CD14-positive monocyte (primary cell): Measurements from ENCODE around the gene FCGBP. TPM values are rescaled to one million over a fixed set of nuclear protein-coding genes. Genes with fewer than 3 reads are reported as not detected.

Source experiments
- DNase-seq, 3 donors: peaks; one replicate each; pipeline ENCODE4 v3.0.0-alpha.2; 2011 to 2022
- H2AFZ ChIP-seq: 2 replicates; pipeline ENCODE4 v1.6.0; 2012; ENCODE audit warnings: mild to moderate bottlenecking, low read depth, low read length, inconsistent platforms; ENCODE audit not compliant: insufficient read depth, poor library complexity, severe bottlenecking
- H3K27ac ChIP-seq, 2 donors: 1 replicate in 1 of 2; 2 replicates in 1 of 2; pipeline ENCODE4 v1.5.1; 2012 to 2013; ENCODE audit warnings: low read length in 2 of 2, control low read depth in 1 of 2, inconsistent platforms in 1 of 2, low read depth in 1 of 2, mild to moderate bottlenecking in 1 of 2
- H3K27me3 ChIP-seq, 2 donors: one replicate each; pipeline versions ENCODE4 v1.6.0 to v1.6.1; 2011 to 2013; ENCODE audit warnings: low read length in 2 of 2; ENCODE audit not compliant: control insufficient read depth in 2 of 2, insufficient read depth in 2 of 2
- H3K36me3 ChIP-seq, 2 donors: replicated peaks in 1 of 2; 1 replicate in 1 of 2; 2 replicates in 1 of 2; pipeline versions ENCODE4 v1.5.1 to v1.6.1; 2012 to 2013; ENCODE audit warnings: low read length in 2 of 2, control low read depth in 1 of 2, inconsistent platforms in 1 of 2, mild to moderate bottlenecking in 1 of 2; ENCODE audit not compliant: insufficient read depth in 2 of 2, control insufficient read depth in 1 of 2
- H3K4me1 ChIP-seq, 2 donors: 1 replicate in 1 of 2; 2 replicates in 1 of 2; pipeline versions ENCODE4 v1.5.1 to v1.6.1; 2012 to 2013; ENCODE audit warnings: low read length in 2 of 2, control low read depth in 1 of 2, inconsistent platforms in 1 of 2, mild to moderate bottlenecking in 1 of 2, moderate library complexity in 1 of 2; ENCODE audit not compliant: insufficient read depth in 2 of 2, control insufficient read depth in 1 of 2
- H3K4me2 ChIP-seq: replicated peaks from 2 replicates; pipeline ENCODE3; 2012; ENCODE audit warnings: low read length, moderate library complexity, mild to moderate bottlenecking; ENCODE audit not compliant: poor library complexity, severe bottlenecking; ENCODE audit errors: extremely low read depth
- H3K4me3 ChIP-seq, 3 experiments: fragments of 200-600 bp in 1 of 3; sonication (generic) in 1 of 3; replicated peaks in 1 of 3; 1 replicate in 2 of 3; 2 replicates in 1 of 3; pipeline ENCODE4 v1.5.1; 2011 to 2013; ENCODE audit warnings: low read length in 3 of 3, mild to moderate bottlenecking in 3 of 3, control low read depth in 2 of 3, low read depth in 2 of 3, inconsistent platforms in 1 of 3, moderate library complexity in 1 of 3
- H3K79me2 ChIP-seq: 2 replicates; pipeline ENCODE4 v1.6.0; 2012; ENCODE audit warnings: mild to moderate bottlenecking, control low read depth, inconsistent platforms, low read length, moderate library complexity; ENCODE audit not compliant: insufficient read depth
- H3K9ac ChIP-seq: 2 replicates; pipeline ENCODE4 v1.6.0; 2017; ENCODE audit warnings: low read length, mild to moderate bottlenecking; ENCODE audit not compliant: insufficient read depth, poor library complexity, severe bottlenecking
- H3K9me3 ChIP-seq, 2 donors: replicated peaks in 1 of 2; 1 replicate in 1 of 2; 2 replicates in 1 of 2; pipeline versions ENCODE4 v1.5.1 to v1.6.1; 2012 to 2013; ENCODE audit warnings: low read length in 2 of 2, control low read depth in 1 of 2; ENCODE audit not compliant: control insufficient read depth in 1 of 2, insufficient read depth in 1 of 2
- H4K20me1 ChIP-seq: 2 replicates; pipeline ENCODE4 v1.6.0; 2012; ENCODE audit warnings: mild to moderate bottlenecking, low read length, control low read depth, moderate library complexity; ENCODE audit not compliant: insufficient read depth
- H3K27ac Mint-ChIP-seq, 7 donors: one replicate each; pipeline ENCODE4 v1.8.0; 2020; ENCODE audit warnings: mild to moderate bottlenecking in 7 of 7, mixed read lengths in 7 of 7, moderate library complexity in 6 of 7, inconsistent platforms in 2 of 7
- H3K27me3 Mint-ChIP-seq, 3 donors: one replicate each; pipeline ENCODE4 v1.8.0; 2021 to 2022; ENCODE audit warnings: low read depth in 3 of 3, mild to moderate bottlenecking in 3 of 3, mixed read lengths in 3 of 3, moderate library complexity in 3 of 3, inconsistent platforms in 1 of 3
- H3K36me3 Mint-ChIP-seq, 2 donors: one replicate each; pipeline ENCODE4 v1.8.0; 2020; ENCODE audit warnings: mixed read lengths in 2 of 2, inconsistent platforms in 1 of 2, mild to moderate bottlenecking in 1 of 2
- H3K4me1 Mint-ChIP-seq: one replicate; pipeline ENCODE4 v1.8.0; 2020; ENCODE audit warnings: mild to moderate bottlenecking, mixed read lengths
- H3K4me3 Mint-ChIP-seq, 2 donors: one replicate each; pipeline ENCODE4 v1.8.0; 2020; ENCODE audit warnings: mild to moderate bottlenecking in 2 of 2, mixed read lengths in 2 of 2, moderate library complexity in 1 of 2
- H3K9me3 Mint-ChIP-seq, 7 donors: one replicate each; pipeline ENCODE4 v1.8.0; 2020 to 2022; ENCODE audit warnings: mixed read lengths in 7 of 7, mild to moderate bottlenecking in 6 of 7, moderate library complexity in 6 of 7, inconsistent platforms in 2 of 7
- WGBS: methylation state at CpG from one replicate; pipeline ENCODE4 v1.1.5; 2013; ENCODE audit warnings: missing lambda C conversion rate; ENCODE audit not compliant: insufficient coverage; 5-methylcytosine and 5-hydroxymethylcytosine counted together
- intact Hi-C, 2 donors: fragments of 100-400 bp; cut with micrococcal nuclease; formaldehyde crosslinking; loops; one replicate each; pipeline versions ENCODE4 v1.15.0 to v1.15.1; 2023
- polyA plus RNA-seq, 3 donors: library from polyadenylated mRNA; depleted of rRNA in 1 of 3; unstranded in 2 of 3; stranded (reverse) in 1 of 3; fragments of 300-500 nt in 2 of 3; fragments of >200 nt in 1 of 3; fragmentation: Illumina TruSeq in 2 of 3; gene quantifications; 1 replicate in 2 of 3; 2 replicates in 1 of 3; pipeline ENCODE4 v1.2.3, GENCODE V29; 2012 to 2021
- TF ChIP-seq, protein P1 (sequence below): fragments of 200-600 bp; IDR thresholded peaks from one replicate; pipeline ENCODE4 v1.8.0; 2022; ENCODE audit warnings: antibody characterized with exemption, mild to moderate bottlenecking

Gene FCGBP
- polyA plus RNA-seq, 3 donors = 0.07 to 0.29 TPM; not detected in 1

DNA sequence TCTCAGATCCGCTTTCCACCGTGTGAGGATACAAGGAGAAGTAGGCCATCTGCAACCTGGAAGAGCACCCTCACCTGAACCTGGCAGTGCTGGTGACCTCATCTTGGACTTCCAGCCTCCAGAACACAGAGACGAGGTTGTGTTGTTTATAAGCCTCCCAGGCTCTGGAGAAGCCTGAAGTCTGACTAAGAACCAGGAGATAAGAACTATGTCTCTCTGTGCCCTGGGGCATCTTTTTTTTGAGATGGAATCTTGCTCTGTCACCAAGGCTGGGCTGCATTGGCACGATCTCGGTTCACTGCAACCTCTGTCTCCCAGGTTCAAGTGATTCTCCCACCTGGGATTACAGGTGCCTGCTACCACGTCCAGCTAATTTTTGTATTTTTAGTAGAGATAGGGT, 14.5 kb downstream of the FCGBP start:
- H3K27me3 ChIP-seq = peaks cover 2 to 31% of the 10 kb centered on the region in 2 donors
- H3K9me3 ChIP-seq = peaks cover 0 to 4% of the 10 kb centered on the region in 2 donors
- H4K20me1 ChIP-seq = no peaks in the 10 kb centered on the region
- H3K27me3 Mint-ChIP-seq = peaks cover 59 to 98% (median 62%) of the 10 kb centered on the region in 3 donors
- no peak overlapping the region for H3K27ac ChIP-seq
- peaks cover under 1 to 3% of the 10 kb centered on the region in 2 donors for H3K4me1 ChIP-seq
- H3K27ac Mint-ChIP-seq = no peak overlapping the region
- DNase-seq = no peak
- H3K4me3 ChIP-seq = no peak overlapping the region
- WGBS = 100% methylated on average over 3 of the region's 6 CpGs
- peaks cover 0 to 2% of the 10 kb centered on the region in 2 donors for H3K36me3 Mint-ChIP-seq
- no peak overlapping the region for H3K4me3 Mint-ChIP-seq
- H3K4me1 Mint-ChIP-seq = peaks cover 5% of the 10 kb centered on the region
- H3K9ac ChIP-seq = no peak overlapping the region
- no peaks in the 10 kb centered on the region for H3K36me3 ChIP-seq
- no peak overlapping the region for H3K4me2 ChIP-seq
- intact Hi-C loops = no loop called here
- TF ChIP-seq, protein P1, sequence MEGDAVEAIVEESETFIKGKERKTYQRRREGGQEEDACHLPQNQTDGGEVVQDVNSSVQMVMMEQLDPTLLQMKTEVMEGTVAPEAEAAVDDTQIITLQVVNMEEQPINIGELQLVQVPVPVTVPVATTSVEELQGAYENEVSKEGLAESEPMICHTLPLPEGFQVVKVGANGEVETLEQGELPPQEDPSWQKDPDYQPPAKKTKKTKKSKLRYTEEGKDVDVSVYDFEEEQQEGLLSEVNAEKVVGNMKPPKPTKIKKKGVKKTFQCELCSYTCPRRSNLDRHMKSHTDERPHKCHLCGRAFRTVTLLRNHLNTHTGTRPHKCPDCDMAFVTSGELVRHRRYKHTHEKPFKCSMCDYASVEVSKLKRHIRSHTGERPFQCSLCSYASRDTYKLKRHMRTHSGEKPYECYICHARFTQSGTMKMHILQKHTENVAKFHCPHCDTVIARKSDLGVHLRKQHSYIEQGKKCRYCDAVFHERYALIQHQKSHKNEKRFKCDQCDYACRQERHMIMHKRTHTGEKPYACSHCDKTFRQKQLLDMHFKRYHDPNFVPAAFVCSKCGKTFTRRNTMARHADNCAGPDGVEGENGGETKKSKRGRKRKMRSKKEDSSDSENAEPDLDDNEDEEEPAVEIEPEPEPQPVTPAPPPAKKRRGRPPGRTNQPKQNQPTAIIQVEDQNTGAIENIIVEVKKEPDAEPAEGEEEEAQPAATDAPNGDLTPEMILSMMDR = no peak
- H3K9me3 Mint-ChIP-seq = peaks cover 6 to 18% (median 8%) of the 10 kb centered on the region in 7 donors
- no peak overlapping the region for H2AFZ ChIP-seq
- H3K79me2 ChIP-seq = no peaks in the 10 kb centered on the region

DNA sequence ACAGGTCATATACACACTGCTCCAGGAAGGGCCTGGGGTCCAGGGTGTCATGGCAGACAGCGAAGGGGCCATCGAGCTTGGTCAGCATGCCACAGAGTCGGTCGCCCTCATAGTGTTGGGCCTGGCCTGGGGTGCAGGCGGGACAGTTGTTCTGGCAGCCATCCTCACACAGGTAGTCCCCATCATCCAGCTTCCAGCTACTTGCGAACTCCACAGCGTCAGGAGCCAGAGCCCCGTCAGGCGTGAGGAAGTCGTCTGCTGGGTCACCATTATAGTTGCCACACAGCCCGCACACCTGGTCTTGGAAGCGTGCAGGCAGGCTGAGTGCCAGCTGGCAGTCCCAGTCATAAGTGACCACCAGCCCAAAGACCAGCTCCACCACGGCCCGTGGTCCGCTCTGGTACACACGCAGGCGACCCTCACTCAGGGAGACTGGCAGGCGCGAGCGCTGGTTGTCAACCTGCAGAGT, 16.2 kb downstream of the FCGBP start:
- Mint-ChIP-seq H3K27ac (no peak overlapping the region), H3K4me1 (peaks cover 3% of the 10 kb centered on the region), H3K36me3 (peaks cover 0 to 2% of the 10 kb centered on the region in 2 donors), H3K27me3 (peaks cover 56 to 97% (median 70%) of the 10 kb centered on the region in 3 donors), H3K9me3 (peaks cover 6 to 18% (median 9%) of the 10 kb centered on the region in 7 donors), H3K4me3 (peak overlapping the region in 1 of 2 donors; percentile 23)
- no peak overlapping the region for H3K9ac ChIP-seq
- 95% methylated on average over 13 of the region's 20 CpGs for WGBS
- intact Hi-C loops = no loop called here
- H2AFZ ChIP-seq = no peak overlapping the region
- H3K4me2 ChIP-seq = no peak overlapping the region
- no peaks in the 10 kb centered on the region for H4K20me1 ChIP-seq
- TF ChIP-seq, protein P1 = no peak
- no peaks in the 10 kb centered on the region for H3K4me1 ChIP-seq
- H3K27me3 ChIP-seq = peaks cover 2 to 42% of the 10 kb centered on the region in 2 donors
- H3K27ac ChIP-seq = no peak overlapping the region
- DNase-seq = no peak
- H3K36me3 ChIP-seq = no peaks in the 10 kb centered on the region
- no peak overlapping the region for H3K4me3 ChIP-seq
- H3K79me2 ChIP-seq = no peaks in the 10 kb centered on the region
- H3K9me3 ChIP-seq = peaks cover 0 to 4% of the 10 kb centered on the region in 2 donors
